SK-MEL-5 (cell line): ENCODE data around the gene STRIP2. TPM values are rescaled to one million over a fixed set of nuclear protein-coding genes. Genes with fewer than 3 reads are reported as not detected.
A peak's percentile ranks its signal among the peaks of the same experiment; 100 is the strongest.

Experiments used
- DNase-seq: peaks from one replicate; pipeline ENCODE4 v3.0.0-alpha.2; 2016; ENCODE audit warnings: low read depth, low spot score
- in situ Hi-C: cut with HindIII; loops from 2 replicates; pipeline ENCODE4 v1.10.0; 2016; ENCODE audit warnings: low sequenced_read_pairs, high pct_unique_total_duplicates, low pct_unique_long_range_greater_than_20kb
- polyA plus RNA-seq, 2 experiments: library from polyadenylated mRNA; depleted of rRNA; stranded (reverse); fragments of >200 nt; gene quantifications; 2 replicates each; pipeline ENCODE4 v1.2.3, GENCODE V29; 2015
- total RNA-seq: library from RNA; depleted of rRNA; stranded (reverse); fragments of >200 nt; shearing (Covaris generic); gene quantifications from 2 replicates; pipeline ENCODE4 v1.2.3, GENCODE V29; 2014; rRNA removed

The STRIP2 gene, protein sequence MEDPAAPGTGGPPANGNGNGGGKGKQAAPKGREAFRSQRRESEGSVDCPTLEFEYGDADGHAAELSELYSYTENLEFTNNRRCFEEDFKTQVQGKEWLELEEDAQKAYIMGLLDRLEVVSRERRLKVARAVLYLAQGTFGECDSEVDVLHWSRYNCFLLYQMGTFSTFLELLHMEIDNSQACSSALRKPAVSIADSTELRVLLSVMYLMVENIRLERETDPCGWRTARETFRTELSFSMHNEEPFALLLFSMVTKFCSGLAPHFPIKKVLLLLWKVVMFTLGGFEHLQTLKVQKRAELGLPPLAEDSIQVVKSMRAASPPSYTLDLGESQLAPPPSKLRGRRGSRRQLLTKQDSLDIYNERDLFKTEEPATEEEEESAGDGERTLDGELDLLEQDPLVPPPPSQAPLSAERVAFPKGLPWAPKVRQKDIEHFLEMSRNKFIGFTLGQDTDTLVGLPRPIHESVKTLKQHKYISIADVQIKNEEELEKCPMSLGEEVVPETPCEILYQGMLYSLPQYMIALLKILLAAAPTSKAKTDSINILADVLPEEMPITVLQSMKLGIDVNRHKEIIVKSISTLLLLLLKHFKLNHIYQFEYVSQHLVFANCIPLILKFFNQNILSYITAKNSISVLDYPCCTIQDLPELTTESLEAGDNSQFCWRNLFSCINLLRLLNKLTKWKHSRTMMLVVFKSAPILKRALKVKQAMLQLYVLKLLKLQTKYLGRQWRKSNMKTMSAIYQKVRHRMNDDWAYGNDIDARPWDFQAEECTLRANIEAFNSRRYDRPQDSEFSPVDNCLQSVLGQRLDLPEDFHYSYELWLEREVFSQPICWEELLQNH
- total RNA-seq, result 12.1 and 12.2 TPM in 2 replicates
- polyA plus RNA-seq (2015; cell fraction: cytosol; rRNA removed), result 11.7 and 16.1 TPM in 2 replicates
- 85.9 and 111 TPM in 2 replicates for polyA plus RNA-seq (2015; cell fraction: nucleus; rRNA removed)

DNA sequence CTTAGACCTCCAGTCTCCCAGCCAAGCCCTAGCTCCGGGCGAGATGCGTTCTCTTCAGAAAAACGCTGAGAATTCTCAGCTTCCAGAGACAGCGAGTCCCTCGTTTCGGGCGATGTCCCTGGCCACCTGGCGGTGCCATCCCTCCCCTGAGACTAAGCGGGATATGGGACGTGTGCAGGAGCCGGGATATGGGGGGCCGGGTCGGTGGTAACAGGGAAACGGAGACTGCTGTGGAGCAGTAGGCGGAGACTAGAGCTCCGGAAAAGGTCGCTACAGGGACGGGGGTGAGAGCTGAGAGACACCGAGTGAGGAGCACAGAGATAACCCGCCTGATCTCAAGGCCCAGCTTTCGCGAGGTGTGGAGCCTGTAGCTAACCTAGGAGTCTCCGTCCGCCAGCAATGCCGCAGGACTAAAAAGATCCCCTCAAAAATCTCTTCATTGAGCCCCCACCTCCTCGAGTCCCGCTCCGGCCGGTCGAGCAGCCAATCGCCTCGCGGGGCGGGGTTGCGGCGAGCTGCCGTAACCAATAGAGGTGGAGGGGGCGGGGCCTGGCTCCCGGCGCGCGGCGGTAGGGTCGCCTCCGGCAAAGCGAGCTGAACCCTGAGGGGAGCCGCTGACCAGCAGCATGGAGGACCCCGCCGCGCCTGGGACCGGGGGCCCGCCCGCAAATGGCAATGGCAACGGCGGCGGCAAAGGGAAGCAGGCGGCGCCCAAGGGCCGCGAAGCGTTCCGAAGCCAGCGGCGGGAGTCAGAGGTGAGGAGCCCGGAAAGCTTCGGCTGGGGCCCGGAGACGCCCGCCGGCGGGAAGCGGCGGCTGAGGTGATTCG is at the start of gene STRIP2:
Gene STRIP2, plus strand, starts transcription at position 586 of the 828 bp plus-strand sequence. Its CDS starts 41 bp downstream, at position 627.
- in situ Hi-C loops, result no loop called here
- DNase-seq, result peak; percentile 84

DNA sequence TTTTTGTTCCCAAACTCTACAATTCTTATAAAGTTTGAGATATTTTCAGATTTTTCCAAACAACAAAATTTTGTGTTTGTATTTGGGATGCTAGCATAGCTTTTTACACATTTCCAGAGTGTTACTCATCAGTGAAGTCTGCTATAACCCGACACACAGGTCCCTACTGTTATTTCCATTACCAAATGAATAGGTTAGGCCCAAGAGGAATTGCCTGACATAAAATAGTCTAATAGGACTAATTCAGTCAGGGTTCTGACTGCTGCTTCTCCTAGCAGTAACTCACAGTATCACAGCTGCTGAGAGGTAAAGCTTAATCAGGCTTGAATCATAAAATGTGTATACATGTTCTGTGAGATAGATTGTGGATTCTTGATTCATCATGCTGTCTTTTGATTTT is 49.1 kb upstream of the STRIP2 start:
- no peak for DNase-seq
- in situ Hi-C loops, result no loop called here

DNA sequence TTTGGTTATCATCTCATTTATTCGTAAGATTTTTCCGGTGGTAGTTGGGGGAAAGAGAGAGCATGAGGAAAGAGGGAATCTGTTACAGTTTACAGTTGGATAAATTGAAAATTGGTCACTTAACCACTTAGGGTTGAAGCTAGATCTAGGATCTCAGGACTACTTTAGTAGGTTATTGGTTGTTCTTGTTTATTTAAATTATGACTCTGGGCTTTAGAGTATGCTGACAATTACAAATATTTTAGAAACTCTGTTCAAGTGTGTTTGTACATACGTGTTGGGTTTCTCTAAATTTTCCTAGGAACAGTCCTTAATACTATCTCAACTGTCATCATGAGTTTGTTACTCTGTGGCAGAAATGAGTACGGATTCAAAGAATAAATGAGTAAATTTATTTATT is 48.6 kb upstream of the STRIP2 start:
- DNase-seq, result no peak
- in situ Hi-C loops, result no loop called here

DNA sequence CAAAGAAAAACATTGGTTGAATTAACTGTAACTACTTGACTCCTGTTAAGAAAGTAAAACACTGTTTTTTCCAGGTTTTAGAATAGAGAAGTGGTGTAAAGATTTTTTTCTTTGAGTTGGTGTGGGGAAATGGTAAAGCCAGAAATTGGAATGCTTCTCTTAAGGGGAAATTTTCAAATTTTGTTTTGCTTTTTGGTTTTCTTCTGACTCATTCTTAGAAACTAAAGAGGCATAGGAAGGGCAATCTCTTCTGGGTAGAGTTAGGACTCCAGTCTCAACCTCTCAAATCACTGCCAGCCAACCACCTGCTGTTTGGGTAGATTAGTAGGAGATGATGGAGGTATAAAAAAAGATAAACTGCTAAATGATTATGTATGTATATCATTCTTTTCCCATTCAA is 47.7 kb upstream of the STRIP2 start:
- DNase-seq, result no peak
- in situ Hi-C loops, result no loop called here

DNA sequence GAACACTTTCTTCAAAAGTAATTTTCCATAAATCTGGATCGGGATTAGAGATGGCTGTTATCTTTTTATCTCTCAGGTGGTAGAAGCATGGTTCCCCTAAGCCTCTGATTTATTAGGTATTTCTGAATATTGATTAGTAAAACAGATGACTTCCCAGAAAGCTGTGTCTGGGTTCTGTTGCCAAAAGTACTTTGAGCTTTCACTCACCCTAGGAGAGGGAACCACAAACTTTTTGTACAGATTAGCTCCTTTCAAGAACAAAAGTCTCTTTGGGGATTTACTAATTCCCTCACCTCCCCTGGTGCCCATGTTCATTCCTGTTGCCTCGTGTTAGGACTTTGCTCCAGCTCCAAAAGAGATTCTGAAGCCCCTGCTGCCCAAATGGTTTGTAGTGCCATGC is 46.7 kb upstream of the STRIP2 start:
- in situ Hi-C loops, result no loop called here

DNA sequence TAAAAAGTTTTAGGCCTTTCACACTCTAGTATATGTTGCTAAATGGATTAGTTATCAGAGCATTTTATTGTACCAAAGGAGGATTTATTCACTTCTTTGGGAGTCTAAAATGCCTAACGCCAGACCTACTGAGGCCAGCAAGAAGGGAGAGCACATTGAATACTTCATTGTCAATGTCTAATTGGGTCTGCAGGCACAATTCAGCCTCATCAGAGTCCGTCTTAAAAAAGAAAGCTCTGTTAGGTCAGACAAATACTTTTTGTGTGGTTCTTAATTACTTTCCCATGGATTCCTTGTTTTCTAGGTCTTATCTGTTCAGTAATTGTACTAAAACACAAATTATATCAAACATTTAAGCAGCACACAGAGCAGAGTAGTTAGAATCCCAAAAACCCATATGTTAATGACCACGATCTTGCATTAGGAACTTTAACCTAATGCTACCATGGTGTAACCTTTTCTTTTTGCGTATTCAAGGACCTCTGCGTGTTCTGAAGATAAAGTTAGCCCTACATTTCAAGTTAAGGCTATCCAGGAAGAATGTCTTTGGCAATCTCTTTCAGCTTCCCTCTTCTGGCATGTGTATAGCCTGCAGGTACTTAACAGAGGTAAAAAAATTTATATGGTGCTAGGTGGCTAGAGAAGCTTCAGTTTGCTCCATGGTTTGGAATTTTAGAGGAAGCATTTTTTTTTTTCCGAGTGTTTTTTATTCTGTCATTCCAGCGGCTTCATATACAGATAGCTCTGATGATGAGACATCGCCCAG is 45.7 kb upstream of the STRIP2 start:
- DNase-seq, result peak; percentile 83
- in situ Hi-C loops, result no loop called here

More for the DNA sequence above, 46.7 kb upstream of the STRIP2 start:
- DNase-seq, result no peak

DNA sequence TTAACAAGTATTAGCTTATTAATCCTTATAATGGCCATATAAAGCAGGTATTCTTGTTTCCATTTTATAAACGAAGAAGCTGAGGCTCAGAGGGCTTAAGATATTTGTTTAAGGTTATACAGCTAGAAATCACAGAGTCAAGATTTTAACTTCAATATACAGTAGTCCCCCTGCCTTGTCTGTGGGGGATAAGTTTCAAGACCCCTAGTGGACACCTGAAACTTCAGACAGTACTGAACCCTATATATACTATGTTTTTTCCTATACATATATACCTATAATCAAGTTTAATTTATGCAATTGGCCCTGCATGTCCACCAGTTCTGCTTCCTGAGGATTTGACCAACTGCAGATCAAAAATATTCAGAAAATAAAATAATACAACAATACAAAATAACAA is 44.4 kb upstream of the STRIP2 start:
- in situ Hi-C loops, result no loop called here

DNA sequence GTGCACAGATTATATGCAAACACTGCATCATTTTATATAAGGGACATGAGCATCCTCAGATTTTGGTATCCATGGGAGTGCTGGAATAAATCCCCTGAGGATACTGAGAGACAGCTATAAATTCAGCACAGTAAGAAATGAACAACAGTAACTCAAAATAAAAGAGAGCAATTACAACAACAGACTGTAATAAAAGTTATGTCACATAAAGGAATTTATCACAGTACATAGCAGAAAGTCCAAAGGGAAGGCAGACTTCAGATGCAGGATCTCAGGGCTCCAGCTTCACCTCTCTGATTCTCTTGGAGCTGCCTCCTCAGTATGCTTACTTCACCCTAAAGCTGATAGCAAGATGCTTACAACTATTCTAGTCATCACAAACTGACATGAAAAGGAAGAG is 43.9 kb upstream of the STRIP2 start:
- no peak for DNase-seq
- in situ Hi-C loops, result no loop called here

More for the DNA sequence above, 44.4 kb upstream of the STRIP2 start:
- DNase-seq, result no peak

DNA sequence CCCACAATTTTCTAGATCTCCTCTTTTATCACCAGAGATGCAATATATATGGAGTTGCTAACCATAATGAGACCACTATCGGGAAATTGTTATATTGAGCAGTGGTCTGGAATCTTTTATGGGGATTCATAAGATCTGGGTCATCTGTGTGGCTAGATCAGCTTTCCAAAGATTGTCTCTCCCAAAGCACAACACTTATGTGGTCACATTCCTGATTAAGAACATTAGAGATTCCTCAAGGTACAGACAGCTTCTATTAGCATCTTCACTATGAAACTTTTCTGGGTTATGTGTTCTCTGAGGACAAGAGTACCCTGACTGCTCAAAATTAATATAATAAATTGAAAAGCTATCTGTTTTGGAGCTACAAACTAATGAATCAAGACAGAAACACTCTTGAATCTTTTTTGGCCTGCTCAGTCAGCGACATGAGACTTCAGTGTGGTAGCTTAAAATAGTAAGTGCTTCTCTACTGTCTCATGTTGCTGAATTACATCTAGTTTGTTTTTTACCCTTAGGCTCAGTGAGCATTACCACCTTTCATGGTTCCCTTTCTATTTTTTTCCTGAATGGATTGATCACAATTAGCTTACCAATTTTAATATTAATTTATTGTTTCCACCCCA is 42.6 kb upstream of the STRIP2 start:
- in situ Hi-C loops, result no loop called here
- peak; percentile 44 for DNase-seq

DNA sequence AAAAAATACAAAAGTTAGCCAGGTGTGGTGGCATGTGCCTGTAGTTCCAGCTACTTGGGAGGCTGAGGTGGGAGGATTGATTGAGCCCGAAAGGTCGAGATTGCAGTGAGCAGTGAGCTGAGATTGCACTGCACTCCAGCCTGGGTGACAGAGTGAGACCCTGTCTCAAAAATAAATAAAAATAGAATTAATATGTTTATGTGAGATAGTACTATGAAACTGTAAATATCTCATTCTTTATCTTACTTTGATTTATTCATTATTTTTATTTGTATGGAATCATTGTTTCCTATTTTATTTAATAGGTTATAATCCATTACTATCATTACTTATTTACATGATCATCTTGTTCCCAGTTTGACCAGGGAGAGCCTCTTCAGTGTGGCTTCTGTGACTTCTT is 41.0 kb upstream of the STRIP2 start:
- in situ Hi-C loops, result no loop called here

DNA sequence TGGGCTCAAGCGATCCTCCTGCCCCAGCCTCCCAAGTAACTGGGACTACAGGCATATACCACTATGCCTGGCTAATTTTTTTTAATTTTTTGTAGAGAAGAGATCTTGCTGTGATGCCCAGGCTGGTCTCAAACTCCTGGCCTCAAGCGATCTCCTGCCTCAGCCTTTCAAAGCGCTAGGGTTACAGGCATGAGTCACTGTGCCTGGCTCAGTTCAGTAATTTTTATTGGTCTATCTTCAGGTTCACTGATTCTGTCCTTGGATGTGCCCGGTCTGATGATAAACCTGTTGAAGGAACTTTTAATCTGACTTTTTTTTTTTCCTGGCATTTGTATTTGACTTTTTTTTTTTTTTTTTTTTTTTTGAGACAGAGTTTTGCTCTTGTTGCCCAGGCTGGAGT is 40.1 kb upstream of the STRIP2 start:
- no peak for DNase-seq
- in situ Hi-C loops, result no loop called here

More for the DNA sequence above, 41.0 kb upstream of the STRIP2 start:
- DNase-seq, result no peak

DNA sequence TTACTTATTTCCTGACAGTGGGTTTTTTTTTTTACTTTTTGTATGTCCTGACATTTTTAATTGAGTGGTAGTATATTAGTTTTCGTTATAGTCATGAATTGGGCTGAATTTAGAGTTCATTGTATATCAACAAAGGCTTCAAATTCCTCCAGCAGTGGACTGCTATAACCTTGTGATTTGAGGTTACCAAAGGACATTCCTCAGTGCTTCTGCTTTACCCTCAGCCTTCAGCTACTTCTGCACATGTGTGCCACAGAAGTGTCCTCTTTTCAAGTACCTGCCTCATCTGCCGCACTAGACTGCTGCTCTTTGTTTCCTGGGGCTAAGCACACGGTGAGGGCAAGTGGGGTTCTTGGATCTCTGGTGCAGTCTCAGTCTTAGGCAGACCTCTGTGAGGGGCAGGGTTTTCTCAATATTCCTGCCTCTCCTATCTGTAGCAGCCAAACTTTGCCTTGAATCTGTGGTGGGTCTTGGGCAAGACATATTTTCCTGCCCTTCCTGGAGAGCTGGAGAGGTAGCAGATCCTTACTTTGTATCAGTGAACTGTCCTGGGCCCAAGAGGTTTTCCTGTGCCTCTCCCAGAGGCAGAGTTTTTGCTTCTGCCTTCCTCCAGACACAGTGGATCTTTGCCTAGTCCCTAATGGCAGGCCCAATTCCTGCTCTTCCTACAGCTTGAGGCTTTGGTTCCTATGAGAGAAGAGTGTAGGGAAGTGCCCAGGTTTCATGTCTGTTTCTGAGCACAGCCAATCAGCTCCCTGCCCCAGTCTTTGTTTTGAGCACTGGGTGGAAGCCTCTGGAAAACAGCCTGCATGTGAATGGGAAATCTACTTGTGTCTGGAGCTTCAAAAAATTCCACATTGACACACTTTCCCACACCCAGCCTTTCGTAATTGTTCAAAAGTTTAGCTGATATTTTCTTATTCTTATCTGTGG is 39.0 kb upstream of the STRIP2 start:
- peak; percentile 50 for DNase-seq
- in situ Hi-C loops, result no loop called here

DNA sequence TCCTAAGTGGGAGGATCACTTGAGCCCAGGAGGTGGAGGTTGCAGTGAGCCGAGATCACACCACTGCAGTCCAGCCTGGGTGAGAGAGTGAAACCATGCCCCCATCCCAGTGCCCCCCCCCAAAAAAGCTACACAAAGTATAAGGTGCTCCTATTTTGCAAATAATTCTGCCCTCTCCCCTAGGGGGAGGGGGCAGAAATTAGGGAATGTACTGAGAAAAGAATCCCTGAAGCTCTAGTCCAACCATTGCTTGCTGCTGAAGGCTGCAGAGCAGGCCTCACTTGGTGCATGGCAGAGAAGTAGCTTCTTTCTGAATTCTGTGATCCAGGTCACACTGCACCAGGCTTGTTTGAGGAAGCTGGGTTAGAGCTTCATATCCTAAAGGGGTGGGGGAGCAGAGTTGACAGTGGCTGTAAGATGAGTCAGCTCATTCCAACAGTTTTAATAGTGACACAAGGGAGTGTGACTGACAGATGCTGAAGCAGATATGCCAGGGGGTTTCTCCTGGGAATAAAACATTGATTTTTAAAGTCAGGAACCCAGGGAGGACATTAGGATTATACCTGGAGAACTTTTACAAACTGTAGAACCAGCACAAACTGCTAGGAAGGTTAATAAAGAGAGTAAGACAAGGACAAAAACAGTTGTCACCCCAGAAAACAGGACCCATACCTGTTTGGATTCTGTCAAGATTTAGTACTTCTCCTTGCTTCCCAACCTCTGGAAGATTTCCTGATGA is 32.8 kb upstream of the STRIP2 start:
- no peak for DNase-seq
- in situ Hi-C loops, result no loop called here

DNA sequence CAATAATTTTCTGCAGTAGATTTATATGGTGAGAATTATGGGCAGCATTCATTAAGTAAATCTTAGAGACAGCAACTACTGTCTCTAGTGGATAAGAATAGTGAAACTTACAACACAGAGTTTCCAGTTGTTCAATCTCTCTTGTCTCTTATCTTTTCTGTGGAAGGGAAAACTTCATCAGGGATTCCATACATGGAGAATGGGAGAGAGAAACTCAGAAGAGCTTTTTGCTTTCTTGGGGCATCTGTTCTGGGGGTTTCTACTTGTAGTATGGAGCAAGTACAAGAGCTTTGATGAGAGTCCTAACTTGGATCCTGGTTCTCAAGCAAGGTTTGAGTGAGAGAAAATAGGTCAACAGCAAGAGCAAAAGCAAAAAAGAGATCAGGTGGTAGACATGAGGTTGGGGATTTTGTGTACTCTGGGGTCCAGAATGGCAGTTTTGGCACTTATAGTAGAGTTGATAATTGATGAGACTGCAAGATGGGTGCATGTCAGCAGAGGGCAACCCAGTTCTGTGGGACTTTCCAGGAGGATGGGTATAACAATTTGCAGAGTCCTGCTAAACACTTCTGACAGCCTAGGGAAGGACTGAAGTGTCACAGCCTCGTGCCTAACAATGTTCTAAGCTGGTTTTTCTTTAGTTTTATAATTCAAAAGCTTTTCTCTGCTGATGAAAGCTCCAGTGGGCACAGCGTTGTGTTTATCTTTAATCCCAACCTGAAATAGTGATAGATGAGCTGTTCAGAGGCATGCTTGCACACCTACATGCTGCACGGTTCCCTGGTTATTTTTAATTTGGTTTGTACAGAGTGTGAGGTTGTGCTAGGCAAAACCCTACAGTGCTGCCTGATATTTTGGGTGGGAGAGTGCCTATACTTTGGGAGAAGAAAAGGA is 32.0 kb upstream of the STRIP2 start:
- DNase-seq, result peak; percentile 73

More for the DNA sequence above, 32.0 kb upstream of the STRIP2 start:
- in situ Hi-C loops, result no loop called here
